ENCODE results near the gene NFILZ. TPM values are rescaled to one million over a fixed set of nuclear protein-coding genes. Genes with fewer than 3 reads are reported as not detected.

The NFILZ gene, protein sequence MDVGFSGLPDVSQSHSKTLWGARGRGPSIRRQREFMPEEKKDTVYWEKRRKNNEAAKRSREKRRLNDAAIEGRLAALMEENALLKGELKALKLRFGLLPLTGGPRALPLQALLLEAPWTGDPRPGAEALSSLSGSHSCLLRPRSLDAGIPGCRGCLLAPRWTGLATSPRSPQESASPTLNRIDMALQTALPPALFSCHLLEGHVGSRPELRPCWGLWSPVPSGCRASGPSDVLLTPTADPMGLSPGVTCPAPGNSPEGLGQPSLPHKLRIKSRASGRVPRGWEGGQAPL
- not detected for polyA plus RNA-seq (2012; ENCODE audit: insufficient read length, low read depth)

DNA sequence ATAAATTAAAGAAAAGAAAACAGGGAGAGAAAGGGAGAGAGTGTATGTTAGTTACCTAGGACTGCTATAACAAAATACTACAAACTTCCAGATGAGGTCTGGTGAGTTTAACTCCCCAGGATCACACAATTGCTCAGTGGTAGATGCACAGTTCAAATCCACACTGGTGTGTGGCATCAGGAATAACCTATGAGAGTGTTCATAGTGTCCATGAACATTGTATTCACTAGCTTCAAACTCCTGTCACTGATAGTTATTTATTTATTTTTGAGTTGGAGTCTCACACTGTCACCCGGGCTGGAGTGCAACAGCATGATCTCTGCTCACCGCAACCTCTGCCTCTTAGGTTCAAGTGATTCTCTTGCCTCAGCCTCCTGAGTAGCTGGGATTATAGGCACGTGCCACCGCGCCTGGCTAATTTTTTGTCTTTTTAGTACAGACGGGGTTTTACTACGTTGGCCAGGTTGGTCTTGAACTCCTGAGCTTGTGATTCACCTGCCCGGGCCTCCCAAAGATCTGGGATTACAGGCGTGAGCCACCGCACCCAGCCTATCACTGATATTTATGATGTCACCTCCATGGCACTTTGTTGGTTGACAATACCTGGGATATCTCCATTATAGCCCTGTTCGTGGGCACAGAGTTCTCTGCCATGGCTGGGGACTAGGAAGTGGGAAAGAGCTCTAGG lies at the start of gene NFILZ:
TSS of gene NFILZ (plus strand) at position 638 of the 688 bp plus-strand sequence. CDS start 46,133 bp downstream, outside the sequence.
- TF ChIP-seq POLR2AphosphoS5 (IDR thresholded peaks at IDR 0.05; ENCODE audit: low read depth, low read length): no peak
- no peak for TF ChIP-seq SIN3A (IDR thresholded peaks at IDR 0.05; ENCODE audit: borderline replicate concordance, insufficient read depth, low read length)
- no peak for TF ChIP-seq FOXP2 (optimal IDR thresholded peaks at IDR 0.05; ENCODE audit: borderline replicate concordance, extremely low read depth, extremely low read length, insufficient read depth)
- TF ChIP-seq TAF1 (IDR thresholded peaks at IDR 0.05; ENCODE audit: borderline replicate concordance, insufficient read depth, low read length): no peak
- TF ChIP-seq, protein P1, sequence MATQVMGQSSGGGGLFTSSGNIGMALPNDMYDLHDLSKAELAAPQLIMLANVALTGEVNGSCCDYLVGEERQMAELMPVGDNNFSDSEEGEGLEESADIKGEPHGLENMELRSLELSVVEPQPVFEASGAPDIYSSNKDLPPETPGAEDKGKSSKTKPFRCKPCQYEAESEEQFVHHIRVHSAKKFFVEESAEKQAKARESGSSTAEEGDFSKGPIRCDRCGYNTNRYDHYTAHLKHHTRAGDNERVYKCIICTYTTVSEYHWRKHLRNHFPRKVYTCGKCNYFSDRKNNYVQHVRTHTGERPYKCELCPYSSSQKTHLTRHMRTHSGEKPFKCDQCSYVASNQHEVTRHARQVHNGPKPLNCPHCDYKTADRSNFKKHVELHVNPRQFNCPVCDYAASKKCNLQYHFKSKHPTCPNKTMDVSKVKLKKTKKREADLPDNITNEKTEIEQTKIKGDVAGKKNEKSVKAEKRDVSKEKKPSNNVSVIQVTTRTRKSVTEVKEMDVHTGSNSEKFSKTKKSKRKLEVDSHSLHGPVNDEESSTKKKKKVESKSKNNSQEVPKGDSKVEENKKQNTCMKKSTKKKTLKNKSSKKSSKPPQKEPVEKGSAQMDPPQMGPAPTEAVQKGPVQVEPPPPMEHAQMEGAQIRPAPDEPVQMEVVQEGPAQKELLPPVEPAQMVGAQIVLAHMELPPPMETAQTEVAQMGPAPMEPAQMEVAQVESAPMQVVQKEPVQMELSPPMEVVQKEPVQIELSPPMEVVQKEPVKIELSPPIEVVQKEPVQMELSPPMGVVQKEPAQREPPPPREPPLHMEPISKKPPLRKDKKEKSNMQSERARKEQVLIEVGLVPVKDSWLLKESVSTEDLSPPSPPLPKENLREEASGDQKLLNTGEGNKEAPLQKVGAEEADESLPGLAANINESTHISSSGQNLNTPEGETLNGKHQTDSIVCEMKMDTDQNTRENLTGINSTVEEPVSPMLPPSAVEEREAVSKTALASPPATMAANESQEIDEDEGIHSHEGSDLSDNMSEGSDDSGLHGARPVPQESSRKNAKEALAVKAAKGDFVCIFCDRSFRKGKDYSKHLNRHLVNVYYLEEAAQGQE (IDR thresholded peaks at IDR 0.05; ENCODE audit: insufficient read depth in 1 of 2, low read depth in 2 of 2, low read length in 2 of 2): no peak

DNA sequence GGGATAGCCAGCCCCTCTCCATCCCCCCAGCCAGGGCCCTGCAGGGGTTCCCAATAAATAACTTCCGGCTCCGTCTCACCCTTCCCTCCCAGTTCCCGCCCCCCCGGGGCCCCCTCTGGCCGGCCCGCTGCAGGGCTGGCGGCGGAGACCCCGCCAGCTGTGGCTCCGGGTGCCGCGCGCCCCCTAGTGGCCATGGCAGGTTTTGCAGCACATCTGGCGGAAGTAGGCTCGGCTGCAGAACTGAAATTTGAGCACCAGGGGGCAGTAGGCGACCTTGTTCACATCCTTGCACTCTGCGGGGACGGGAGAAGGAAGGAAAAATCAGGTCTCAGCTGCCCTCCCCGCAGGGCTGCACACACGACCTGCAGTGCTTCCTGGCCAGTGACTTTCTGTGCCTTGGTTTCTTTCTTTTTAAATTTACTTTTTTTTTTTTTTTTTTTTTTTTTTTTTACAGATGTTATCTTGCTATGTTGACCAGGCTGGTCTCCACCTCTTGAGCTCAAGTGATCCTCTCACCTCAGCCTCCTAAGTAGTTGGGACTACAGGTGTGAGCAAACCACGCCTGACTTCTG lies 49.6 kb upstream of the NFILZ start:
- TF ChIP-seq FOXP2 (optimal IDR thresholded peaks at IDR 0.05; ENCODE audit: borderline replicate concordance, extremely low read depth, extremely low read length, insufficient read depth) (peak; percentile 64), POLR2AphosphoS5 (IDR thresholded peaks at IDR 0.05; ENCODE audit: low read depth, low read length) (no peak), SIN3A (IDR thresholded peaks at IDR 0.05; ENCODE audit: borderline replicate concordance, insufficient read depth, low read length) (no peak)
- TF ChIP-seq, protein P1 (IDR thresholded peaks at IDR 0.05; ENCODE audit: insufficient read depth in 1 of 2, low read depth in 2 of 2, low read length in 2 of 2): no peak

DNA sequence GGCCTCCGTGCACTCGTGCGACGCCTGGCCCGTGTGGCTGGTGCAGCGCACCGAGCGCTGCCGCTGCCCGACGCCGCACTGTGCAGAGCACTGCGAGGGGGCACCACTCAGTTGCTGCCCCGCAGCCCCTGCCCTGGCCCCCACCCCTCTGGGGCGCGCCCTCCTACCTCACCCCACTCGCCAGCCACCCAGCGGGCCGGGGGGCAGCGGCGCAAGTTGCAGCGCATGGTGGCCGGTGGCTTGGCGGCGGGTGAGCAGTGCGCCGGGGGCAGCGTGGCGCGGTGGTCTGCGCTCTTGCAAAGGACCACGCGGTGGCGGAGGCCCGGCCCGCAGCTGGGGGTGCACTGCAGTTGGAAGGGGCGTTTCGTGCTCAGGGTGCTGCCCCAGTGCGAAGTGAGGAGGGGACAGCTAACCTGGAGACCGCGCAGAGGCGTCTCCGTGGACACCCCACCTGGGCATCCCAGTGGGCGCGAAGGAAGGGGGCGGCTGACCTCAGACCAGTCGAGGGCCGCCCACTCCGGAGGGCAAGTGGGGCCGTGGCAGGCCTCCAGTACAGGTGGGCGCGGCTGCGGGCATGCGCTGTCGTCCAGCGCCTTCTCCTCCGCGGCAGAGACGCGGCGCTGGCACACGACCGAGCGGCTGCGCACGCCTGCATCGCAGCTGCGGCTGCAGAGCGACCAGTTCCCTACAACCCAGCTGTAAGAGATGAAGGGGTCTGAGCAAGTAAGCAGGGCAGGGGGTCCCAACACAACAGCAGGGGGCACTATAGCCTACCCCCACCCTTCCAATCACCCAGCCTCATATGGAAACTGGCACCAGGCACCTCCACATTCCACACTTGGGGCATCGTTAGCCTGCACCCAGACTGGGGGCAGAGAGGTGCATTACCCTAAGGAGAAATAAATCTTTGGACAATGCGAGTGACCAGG lies 45.2 kb upstream of the NFILZ start:
- TF ChIP-seq SIN3A (IDR thresholded peaks at IDR 0.05; ENCODE audit: borderline replicate concordance, insufficient read depth, low read length): no peak

DNA sequence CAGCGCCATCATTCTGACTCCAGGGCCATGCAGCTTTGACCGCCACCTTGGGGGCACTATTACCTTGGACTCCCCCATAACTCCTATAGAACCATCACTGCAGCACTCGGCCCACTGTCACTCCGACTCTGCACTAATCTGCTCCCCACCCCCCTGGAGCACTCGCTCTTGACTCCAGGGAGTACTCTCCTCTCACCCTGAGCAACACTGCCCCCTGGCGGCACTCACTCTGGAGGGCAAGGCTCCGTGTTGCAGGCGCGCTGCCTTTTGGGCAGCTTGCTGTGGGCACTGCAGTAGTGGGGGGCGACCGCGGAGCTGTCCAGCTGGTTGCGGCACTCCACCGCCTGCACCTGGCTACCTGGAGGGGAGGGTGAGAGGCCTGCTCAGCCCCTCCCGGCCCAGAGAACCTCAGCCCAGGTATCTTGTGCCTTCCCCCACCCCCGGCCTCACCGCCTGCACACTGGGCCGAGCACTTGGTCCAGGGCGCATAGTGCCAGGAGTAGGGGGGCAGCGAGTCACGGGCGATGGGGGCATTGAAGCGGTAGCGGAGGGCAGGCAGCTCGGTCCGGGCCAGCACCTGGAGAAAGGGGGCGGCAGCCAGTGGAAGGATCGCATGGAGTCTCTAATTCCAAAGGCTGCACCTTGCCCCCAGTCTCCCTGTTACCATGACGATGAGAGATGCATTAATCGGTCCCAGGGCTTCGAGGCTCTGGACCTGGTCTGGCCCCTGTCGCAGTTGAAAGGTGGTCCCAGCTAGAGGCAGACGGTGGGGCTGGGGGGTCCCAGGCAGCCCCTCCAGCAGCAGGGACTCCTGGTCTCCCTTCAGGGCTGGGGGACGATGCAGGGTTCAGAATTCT lies 44.3 kb upstream of the NFILZ start:
- TF ChIP-seq FOXP2 (optimal IDR thresholded peaks at IDR 0.05; ENCODE audit: borderline replicate concordance, extremely low read depth, extremely low read length, insufficient read depth) (peak; percentile 27), SIN3A (IDR thresholded peaks at IDR 0.05; ENCODE audit: borderline replicate concordance, insufficient read depth, low read length) (no peak)

DNA sequence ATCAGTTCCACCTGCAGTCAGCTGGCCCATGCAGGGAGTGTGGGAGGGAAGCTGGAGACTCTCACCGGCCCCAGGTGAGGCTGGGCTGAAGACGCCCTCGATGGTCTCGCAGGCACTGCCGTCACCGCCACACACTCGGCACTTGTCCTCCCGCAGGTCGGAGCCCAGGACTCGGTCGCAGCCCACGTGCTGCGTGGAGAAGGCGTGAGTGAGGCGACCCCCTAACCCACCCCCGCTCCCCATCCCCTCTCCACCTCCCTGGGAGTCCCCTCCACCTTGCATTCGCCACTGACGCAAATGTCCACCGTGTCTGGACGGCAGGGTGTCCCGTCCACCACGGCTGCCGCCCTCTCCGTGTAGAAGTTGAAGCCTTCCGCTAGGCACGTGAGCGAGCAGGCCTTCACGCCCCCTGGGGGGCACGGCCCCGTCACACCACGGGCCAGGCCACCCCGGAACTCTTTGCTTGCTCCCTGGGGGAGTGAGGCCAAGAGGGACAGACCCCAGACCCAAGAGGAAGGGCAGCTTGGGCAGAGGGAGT lies 41.2 kb upstream of the NFILZ start:
- TF ChIP-seq, protein P1 (IDR thresholded peaks at IDR 0.05; ENCODE audit: insufficient read depth in 1 of 2, low read depth in 2 of 2, low read length in 2 of 2): no peak
- TF ChIP-seq SIN3A (IDR thresholded peaks at IDR 0.05; ENCODE audit: borderline replicate concordance, insufficient read depth, low read length): no peak
- TF ChIP-seq FOXP2 (optimal IDR thresholded peaks at IDR 0.05; ENCODE audit: borderline replicate concordance, extremely low read depth, extremely low read length, insufficient read depth): no peak
- TF ChIP-seq POLR2AphosphoS5 (IDR thresholded peaks at IDR 0.05; ENCODE audit: low read depth, low read length): no peak
- no peak for TF ChIP-seq TAF1 (IDR thresholded peaks at IDR 0.05; ENCODE audit: borderline replicate concordance, insufficient read depth, low read length)
